IPS-15b (cell line): Measurements from ENCODE around the gene CHCHD6.

Experiments
- H3K27me3 ChIP-seq: one replicate; pipeline ENCODE4 v1.6.1; 2013; ENCODE audit warnings: low read length; ENCODE audit not compliant: control insufficient read depth, insufficient read depth
- H3K36me3 ChIP-seq: one replicate; pipeline ENCODE4 v1.6.1; 2013; ENCODE audit warnings: low read length; ENCODE audit not compliant: control insufficient read depth, insufficient read depth
- H3K4me1 ChIP-seq: one replicate; pipeline ENCODE4 v1.6.1; 2013; ENCODE audit warnings: mild to moderate bottlenecking, low read length; ENCODE audit not compliant: control insufficient read depth, insufficient read depth
- H3K4me3 ChIP-seq: one replicate; pipeline ENCODE4 v1.5.1; 2013; ENCODE audit warnings: low read depth, low read length
- H3K9ac ChIP-seq: one replicate; pipeline ENCODE4 v1.6.1; 2013; ENCODE audit warnings: low read depth, mild to moderate bottlenecking, low read length
- H3K9me3 ChIP-seq: one replicate; pipeline ENCODE4 v1.6.1; 2013; ENCODE audit warnings: mild to moderate bottlenecking, low read length; ENCODE audit not compliant: control insufficient read depth, insufficient read depth

The CHCHD6 gene

GRCh38 chr3:126989316-126990023 is 285.4 kb downstream of the CHCHD6 start:
- Histone ChIP-seq H3K4me3 (no peak overlapping the region), H3K27me3 (no peaks in the 10 kb centered on the region), H3K4me1 (no peaks in the 10 kb centered on the region), H3K36me3 (peaks cover 47% of the 10 kb centered on the region), H3K9ac (no peak overlapping the region), H3K9me3 (no peaks in the 10 kb centered on the region)

- Histone ChIP-seq H3K36me3 (peaks cover 52% of the 10 kb centered on the region), H3K9ac (no peak overlapping the region)
These were observed 286.1 kb downstream of the CHCHD6 start for GRCh38 chr3:126990024-126990700.

GRCh38 chr3:126990890-126991289 is 286.9 kb downstream of the CHCHD6 start:
- Histone ChIP-seq H3K9ac (no peak overlapping the region), H3K9me3 (no peaks in the 10 kb centered on the region), H3K4me3 (no peak overlapping the region), H3K4me1 (no peaks in the 10 kb centered on the region), H3K36me3 (peaks cover 52% of the 10 kb centered on the region), H3K27me3 (no peaks in the 10 kb centered on the region)

More at GRCh38 chr3:126990024-126990700, 286.1 kb downstream of the CHCHD6 start:
- no peaks in the 10 kb centered on the region for H3K9me3 ChIP-seq
- no peak overlapping the region for H3K4me3 ChIP-seq
- no peaks in the 10 kb centered on the region for H3K4me1 ChIP-seq
- H3K27me3 ChIP-seq, result no peaks in the 10 kb centered on the region

- no peaks in the 10 kb centered on the region for H3K27me3 ChIP-seq
- H3K4me1 ChIP-seq, result no peaks in the 10 kb centered on the region
- no peaks in the 10 kb centered on the region for H3K9me3 ChIP-seq
- peaks cover 52% of the 10 kb centered on the region for H3K36me3 ChIP-seq
- H3K9ac ChIP-seq, result no peak overlapping the region
- no peak overlapping the region for H3K4me3 ChIP-seq
These were observed 287.5 kb downstream of the CHCHD6 start for GRCh38 chr3:126991366-126992200.

GRCh38 chr3:126992216-126992615 is 288.2 kb downstream of the CHCHD6 start:
- Histone ChIP-seq H3K36me3 (peaks cover 52% of the 10 kb centered on the region), H3K27me3 (no peaks in the 10 kb centered on the region), H3K4me1 (no peaks in the 10 kb centered on the region), H3K9me3 (no peaks in the 10 kb centered on the region), H3K4me3 (no peak overlapping the region), H3K9ac (no peak overlapping the region)

- Histone ChIP-seq H3K4me1 (no peaks in the 10 kb centered on the region), H3K9ac (no peak overlapping the region), H3K36me3 (peaks cover 52% of the 10 kb centered on the region), H3K27me3 (no peaks in the 10 kb centered on the region), H3K4me3 (no peak overlapping the region), H3K9me3 (no peaks in the 10 kb centered on the region)
These were observed 288.7 kb downstream of the CHCHD6 start for GRCh38 chr3:126992776-126993175.

GRCh38 chr3:126993436-126993835 is 289.4 kb downstream of the CHCHD6 start:
- no peak overlapping the region for H3K4me3 ChIP-seq

GRCh38 chr3:126994661-126995245 is 290.7 kb downstream of the CHCHD6 start:
- H3K9me3 ChIP-seq, result no peaks in the 10 kb centered on the region
- no peak overlapping the region for H3K9ac ChIP-seq
- no peaks in the 10 kb centered on the region for H3K4me1 ChIP-seq
- no peaks in the 10 kb centered on the region for H3K27me3 ChIP-seq
- H3K4me3 ChIP-seq, result no peak overlapping the region
- H3K36me3 ChIP-seq, result peaks cover 38% of the 10 kb centered on the region

More at GRCh38 chr3:126993436-126993835, 289.4 kb downstream of the CHCHD6 start:
- no peaks in the 10 kb centered on the region for H3K27me3 ChIP-seq
- no peaks in the 10 kb centered on the region for H3K4me1 ChIP-seq
- no peaks in the 10 kb centered on the region for H3K9me3 ChIP-seq
- peaks cover 50% of the 10 kb centered on the region for H3K36me3 ChIP-seq
- H3K9ac ChIP-seq, result no peak overlapping the region

- Histone ChIP-seq H3K27me3 (no peaks in the 10 kb centered on the region), H3K36me3 (peaks cover 32% of the 10 kb centered on the region), H3K4me3 (no peak overlapping the region), H3K9ac (no peak overlapping the region), H3K9me3 (no peaks in the 10 kb centered on the region), H3K4me1 (no peaks in the 10 kb centered on the region)
These were observed 291.3 kb downstream of the CHCHD6 start for GRCh38 chr3:126995254-126995780.

- Histone ChIP-seq H3K9me3 (no peaks in the 10 kb centered on the region), H3K4me1 (no peaks in the 10 kb centered on the region), H3K9ac (no peak overlapping the region), H3K27me3 (no peaks in the 10 kb centered on the region), H3K4me3 (no peak overlapping the region), H3K36me3 (peaks cover 25% of the 10 kb centered on the region)
These were observed 292.0 kb downstream of the CHCHD6 start for GRCh38 chr3:126995926-126996512.

- no peaks in the 10 kb centered on the region for H3K9me3 ChIP-seq
- peaks cover 2% of the 10 kb centered on the region for H3K4me1 ChIP-seq
- no peak overlapping the region for H3K9ac ChIP-seq
- peaks cover 16% of the 10 kb centered on the region for H3K36me3 ChIP-seq
- no peak overlapping the region for H3K4me3 ChIP-seq
- no peaks in the 10 kb centered on the region for H3K27me3 ChIP-seq
These were observed 292.9 kb downstream of the CHCHD6 start for GRCh38 chr3:126996905-126997304.
